Hepatic stellate cell (primary cell): Measurements from ENCODE around the gene RNF168.
"Not testable (repeated sequence)": the region's sequence is repeated elsewhere in the genome, so short reads cannot be mapped to it uniquely, and the experiment has no call there.

ENCODE experiments used
- DNase-seq: peaks from one replicate; pipeline ENCODE4 v3.0.0; 2011; ENCODE audit warnings: low spot score

The RNF168 gene

DNA sequence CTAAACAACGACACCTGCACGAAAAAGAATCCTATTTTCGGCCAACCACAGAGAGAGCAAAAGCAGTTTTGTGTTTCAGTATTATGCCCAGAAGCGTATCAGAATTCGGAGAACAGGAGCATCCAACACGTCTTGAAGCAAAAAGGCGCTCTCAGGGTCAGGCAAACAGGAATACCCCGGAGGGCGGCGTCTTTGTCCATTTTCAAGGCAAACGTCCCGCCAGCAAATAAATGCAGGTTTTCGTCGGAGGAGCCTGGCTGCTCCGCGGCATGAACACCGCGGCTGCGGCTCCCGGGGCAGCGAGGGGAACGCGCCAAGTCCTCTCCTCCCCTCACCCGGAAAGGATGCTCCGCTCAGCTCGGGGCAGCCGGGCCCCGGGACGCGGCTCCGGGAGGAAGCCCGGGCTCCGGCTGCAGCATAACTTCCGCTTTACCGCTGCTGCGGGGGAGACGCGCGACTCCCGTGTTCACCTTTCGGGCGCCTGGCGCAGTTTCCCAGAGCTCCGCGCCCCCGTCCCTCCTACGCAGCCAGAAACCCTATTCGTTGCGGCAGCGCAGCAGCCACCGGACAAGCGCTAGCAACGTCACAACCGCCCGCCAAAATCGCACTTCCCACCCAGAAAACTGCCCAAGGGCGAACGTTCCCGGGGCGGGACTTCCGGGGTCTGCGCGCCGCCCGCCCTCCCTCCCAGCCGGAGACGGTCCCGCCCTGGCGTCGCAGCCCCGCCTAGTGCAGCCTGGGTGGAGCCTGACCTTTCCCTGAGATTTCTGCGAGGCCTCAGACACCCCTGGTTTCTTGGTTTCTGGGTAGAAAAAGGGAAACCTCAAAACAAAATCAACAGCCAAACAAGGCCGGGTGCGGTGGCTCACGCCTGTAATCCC lies at the start of gene RNF168:
Gene RNF168, minus strand, starts transcription at position 573 of the 881 bp plus-strand sequence. CDS start 595 bp downstream, outside the sequence.
- peak; percentile 93 for DNase-seq

GRCh38 chr3:196552253-196552652 lies 48.7 kb upstream of the RNF168 start:
- no peak for DNase-seq

DNA sequence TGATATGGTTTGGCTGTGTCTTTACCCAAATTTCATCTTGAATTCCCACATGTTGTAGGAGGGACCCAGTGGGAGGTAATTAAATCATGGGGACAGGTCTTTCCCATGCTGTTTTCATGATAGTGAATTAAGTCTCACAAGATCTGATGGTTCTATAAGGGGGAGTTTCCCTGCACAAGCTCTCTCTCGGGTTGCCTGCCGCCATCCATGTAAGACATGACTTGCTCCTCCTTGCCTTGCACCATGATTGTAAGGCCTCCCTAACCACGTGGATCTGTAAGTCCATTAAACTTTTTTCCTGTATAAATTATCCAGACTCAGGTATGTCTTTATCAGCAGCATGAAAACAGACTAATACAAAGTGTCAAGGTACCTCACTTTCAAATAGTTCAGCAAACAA lies 46.6 kb upstream of the RNF168 start:
- not testable (repeated sequence) for DNase-seq

- DNase-seq = not testable (repeated sequence)
Observed at GRCh38 chr3:196549312-196549711, 45.7 kb upstream of the RNF168 start.

- no peak for DNase-seq
Observed at GRCh38 chr3:196547067-196547466, 43.5 kb upstream of the RNF168 start.

GRCh38 chr3:196546537-196546936 lies 43.0 kb upstream of the RNF168 start:
- DNase-seq = no peak

GRCh38 chr3:196544491-196544992 lies 41.0 kb upstream of the RNF168 start:
- no peak for DNase-seq

DNA sequence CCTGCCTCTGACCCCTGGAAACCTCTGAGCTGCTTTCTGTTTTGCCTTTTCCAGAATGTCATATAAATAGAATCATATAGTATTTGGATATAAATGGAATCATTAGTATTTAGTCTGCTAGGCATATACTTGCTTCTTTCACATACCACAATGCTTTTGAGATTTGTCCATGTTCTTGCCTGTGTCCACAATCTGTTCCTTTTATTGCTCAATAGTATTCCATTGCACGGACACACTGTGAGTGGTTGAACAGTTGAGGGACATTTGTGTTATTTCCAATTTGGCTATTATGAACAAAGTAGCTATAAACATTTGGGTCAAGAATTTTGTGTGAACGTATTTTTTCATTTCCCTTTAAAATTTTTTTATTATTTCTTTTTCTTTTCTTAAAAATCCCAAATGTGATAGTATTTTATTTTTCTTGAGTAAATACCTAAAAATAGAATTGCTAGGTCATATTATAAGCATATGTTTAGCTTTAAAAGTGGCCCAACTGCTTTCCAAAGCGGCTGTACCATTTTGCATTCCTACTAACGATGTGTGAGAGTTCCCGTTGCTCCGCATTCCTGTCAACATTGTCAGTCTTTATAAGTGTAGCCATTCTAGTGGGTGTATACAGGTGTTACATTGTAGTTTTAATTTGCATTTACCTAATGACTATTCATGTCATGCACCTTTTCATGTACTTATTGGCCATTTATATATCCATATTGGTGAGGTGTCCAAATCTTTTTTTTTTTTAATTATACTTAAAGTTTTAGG lies 38.3 kb upstream of the RNF168 start:
- DNase-seq = no peak

- no peak for DNase-seq
Observed at GRCh38 chr3:196537319-196537984, 33.9 kb upstream of the RNF168 start.

- no peak for DNase-seq
Observed at GRCh38 chr3:196533260-196533681, 29.7 kb upstream of the RNF168 start.

DNA sequence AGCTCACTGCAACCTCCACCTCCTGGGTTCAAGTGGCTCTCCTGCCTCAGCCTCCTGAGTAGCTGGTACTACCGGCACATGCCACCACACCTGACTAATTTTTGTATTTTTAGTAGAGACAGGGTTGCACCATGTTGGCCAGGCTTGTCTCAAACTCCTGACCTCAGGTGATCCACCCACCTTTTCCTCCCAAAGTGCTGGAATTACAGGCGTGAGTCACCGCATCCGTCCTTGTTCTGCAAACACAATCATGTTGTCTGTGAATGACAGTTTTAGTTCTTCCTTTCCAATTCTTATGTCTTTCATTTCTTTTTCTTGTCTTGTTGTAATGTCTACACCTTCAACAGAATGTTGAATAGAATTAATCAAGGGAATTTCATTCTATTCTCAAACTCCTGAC lies 27.9 kb upstream of the RNF168 start:
- DNase-seq = no peak

DNA sequence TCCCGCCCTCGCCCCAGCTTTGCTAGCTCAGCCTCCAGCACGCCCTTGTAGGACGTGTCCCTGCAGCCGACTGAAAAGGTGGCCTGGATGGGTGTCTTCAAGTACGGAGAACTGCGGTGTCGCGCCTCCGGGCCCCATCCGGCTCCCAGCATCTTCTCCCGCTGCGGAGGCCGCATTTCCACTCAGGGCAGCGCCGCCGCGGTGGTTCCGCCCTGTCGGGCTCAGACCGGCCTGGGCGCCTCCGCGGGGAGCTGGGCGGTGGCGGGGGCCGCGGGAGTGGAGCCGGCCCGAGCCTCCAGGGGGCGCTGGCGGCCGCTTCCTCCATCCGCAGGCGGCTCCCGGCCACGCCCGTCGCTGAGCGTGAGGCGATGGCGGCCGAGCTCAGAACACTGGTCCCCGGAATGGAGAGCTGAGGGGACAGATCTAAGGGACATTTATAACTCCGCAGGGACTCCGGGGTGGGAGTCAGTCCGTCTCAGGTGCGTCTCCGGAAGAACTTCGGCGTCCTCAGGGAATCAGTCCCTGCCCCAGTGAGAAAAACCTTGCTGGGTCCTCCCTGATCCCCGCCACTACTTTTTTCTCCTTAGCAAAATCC lies 25.2 kb upstream of the RNF168 start:
- DNase-seq = peak; percentile 88

DNA sequence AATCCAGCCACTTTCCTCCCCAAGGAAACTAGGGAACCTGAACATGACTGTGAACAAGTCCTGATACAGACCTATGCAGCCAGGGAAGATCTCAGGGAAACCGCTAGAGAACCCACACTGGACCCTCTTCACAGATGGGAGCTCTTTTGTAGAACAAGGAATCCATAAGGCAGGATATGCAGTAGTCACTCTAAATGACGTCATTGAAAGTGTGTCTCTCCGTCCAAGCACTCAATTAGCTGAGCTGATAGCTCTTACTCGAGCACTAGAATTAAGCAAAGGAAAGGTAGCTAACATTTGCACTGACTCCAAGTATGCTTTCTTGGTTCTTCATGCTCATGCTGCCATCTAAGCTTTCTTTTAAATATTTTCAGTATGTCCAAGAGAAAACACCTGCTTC lies 21.6 kb upstream of the RNF168 start:
- DNase-seq = no peak

- no peak for DNase-seq
Observed at GRCh38 chr3:196524527-196524926, 21.0 kb upstream of the RNF168 start.

DNA sequence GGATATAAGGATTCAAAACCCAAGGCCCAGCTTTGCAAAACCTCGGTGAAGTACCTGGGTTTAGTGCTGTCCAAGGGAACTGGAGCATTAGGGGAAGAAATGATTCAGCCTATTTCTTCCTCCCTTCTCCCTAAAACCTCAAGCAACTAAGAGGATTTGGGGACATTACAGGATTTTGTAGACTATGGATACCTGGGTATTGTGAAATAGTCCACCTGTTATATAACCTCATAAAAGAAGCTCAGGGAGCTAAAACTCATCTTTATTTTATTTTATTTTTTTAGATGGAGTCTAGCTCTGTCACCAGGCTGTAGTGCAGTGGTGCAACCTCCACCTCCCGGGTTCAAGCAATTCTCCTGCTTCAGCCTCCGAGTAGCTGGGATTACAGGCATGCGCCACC lies 20.3 kb upstream of the RNF168 start:
- no peak for DNase-seq

GRCh38 chr3:196521291-196521690 lies 17.7 kb upstream of the RNF168 start:
- not testable (repeated sequence) for DNase-seq

- no peak for DNase-seq
Observed at GRCh38 chr3:196519718-196520082, 16.1 kb upstream of the RNF168 start.

DNA sequence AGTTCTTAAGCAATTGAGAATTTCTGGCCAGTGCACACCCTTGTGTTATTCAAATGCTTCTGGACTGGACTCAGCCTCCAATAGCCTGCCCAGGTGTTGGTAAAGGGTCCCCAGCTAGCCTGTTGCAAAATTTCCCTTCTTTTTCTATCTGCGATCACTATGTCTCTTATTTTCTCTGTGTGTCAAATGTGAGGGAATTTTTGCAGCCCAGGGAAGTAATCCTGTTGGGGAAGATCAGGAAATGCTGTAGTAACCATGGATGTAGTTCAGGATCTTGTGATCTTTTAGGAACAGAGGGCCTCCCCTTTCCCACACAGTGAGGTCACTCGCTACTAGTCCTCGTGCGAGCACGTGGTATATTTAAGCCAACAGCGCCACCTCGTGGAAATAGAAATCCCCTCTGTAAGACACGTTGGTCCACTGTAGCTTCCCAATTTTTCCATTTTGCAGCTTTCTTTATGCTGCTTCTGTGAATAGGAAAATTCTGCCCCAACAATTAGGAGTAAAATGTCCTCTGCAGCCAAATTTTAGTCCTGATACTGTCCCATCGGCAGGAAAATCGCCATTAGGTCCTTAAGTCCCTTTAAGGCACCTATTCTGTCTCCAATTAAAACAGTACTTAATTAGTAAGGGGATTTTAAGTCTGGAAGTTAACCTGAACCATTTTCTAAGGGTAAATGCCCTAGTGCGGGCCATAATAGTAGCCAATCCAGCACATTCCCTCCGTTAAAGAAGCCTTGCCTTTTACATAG lies 15.6 kb upstream of the RNF168 start:
- DNase-seq = peak; percentile 64

DNA sequence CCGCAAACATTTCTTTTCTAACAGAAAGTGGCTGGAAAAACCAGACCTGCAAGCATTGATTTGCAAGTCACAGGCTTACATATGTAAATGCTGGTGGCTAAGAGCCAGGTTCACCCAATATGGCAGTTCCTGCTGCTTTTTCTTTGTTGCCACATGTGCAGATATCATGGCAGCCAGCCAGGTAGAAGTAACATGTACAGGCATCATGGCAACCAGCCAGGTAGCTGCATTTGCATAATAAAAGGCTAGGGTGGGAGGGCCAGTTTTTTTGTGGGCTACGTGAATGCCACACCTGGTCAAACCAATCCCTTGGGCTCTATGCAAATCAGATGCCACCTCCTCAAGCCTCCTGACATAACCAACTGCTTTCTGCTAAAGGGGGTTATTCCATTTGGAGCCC lies 14.4 kb upstream of the RNF168 start:
- no peak for DNase-seq

DNA sequence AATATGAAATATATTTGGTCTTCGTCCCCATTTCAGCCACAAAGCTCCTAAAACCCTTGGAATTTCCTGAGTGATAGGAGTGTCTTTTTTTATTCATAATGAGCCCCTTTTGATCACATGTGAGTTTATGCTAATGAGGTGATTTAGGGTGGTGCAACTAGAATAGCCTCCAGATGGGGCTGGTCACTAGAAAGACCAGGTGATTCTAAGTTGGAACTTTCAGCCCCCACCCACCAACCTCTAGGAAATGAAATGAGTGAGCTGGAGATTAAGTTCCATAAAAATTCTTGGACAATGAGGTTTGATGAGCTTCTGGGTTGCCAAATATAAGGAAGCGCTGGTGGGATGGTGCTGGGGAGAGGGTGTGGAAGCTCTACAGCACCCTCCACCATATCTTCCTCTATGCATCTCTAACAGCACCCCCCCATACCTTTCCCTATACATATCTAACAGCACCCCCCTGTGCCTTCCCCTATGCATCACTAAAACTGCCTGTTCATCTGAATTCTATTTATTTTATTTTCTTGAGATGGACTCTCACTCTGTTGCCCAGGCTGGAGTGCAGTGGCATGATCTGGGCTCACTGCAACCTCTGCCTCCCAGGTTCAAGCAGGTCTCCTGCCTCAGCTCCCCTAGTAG lies 13.7 kb upstream of the RNF168 start:
- DNase-seq = no peak
